ENCODE measurements around the gene MMRN2. TPM values are rescaled to one million over a fixed set of nuclear protein-coding genes. Genes with fewer than 3 reads are reported as not detected.

MMRN2 gene
- total and polyA plus RNA-seq, 2 of the 8 experiments (the other 6 are each of a cell fraction or from before 2014, with no cell fraction given), result 1.2 TPM

GRCh38 chr10:86943316-86944030 lies 13.9 kb downstream of the MMRN2 start:
- peak overlapping the region; percentile 47 for H4K91ac ChIP-seq (replicated peaks; ENCODE audit: insufficient read length, low read length)
- DNase-seq (ENCODE audit: low read depth in 1 of 2, low spot score in 2 of 2), result no peak
- TF ChIP-seq E2F6 (IDR thresholded peaks at IDR 0.05), result no peak
- no peak for TF ChIP-seq ATF2 (IDR thresholded peaks at IDR 0.05; ENCODE audit: low read length)
- TF ChIP-seq SP2 (IDR thresholded peaks at IDR 0.05; ENCODE audit: low read length), result no peak
- TF ChIP-seq RNF2 (IDR thresholded peaks at IDR 0.05; ENCODE audit: borderline replicate concordance, low read depth, low read length, missing control alignments, poor library complexity, severe bottlenecking), result no peak
- no peak for TF ChIP-seq SIN3A (conservative IDR thresholded peaks at IDR 0.05 in 1 of 2, IDR thresholded peaks at IDR 0.05 in 1 of 2; ENCODE audit: low read depth in 1 of 2, low read length in 2 of 2)
- no peak for TF ChIP-seq MAX (IDR thresholded peaks at IDR 0.05)
- no peak for TF ChIP-seq CREB1 (IDR thresholded peaks at IDR 0.05)
- no peak for TF ChIP-seq SP1 (IDR thresholded peaks at IDR 0.05; ENCODE audit: low read depth, low read length)
- no peak for TF ChIP-seq POU5F1 (IDR thresholded peaks at IDR 0.05; ENCODE audit: low read depth, low read length)

More at GRCh38 chr10:86943316-86944030, 13.9 kb downstream of the MMRN2 start:
- Histone ChIP-seq H2AK5ac (ENCODE audit: low read depth, low read length) (no peak overlapping the region), H4K5ac (ENCODE audit: insufficient read length, low read depth, low read length) (no peak overlapping the region), H4K20me1 (replicated peaks in 1 of 2; ENCODE audit: control insufficient read depth in 1 of 2, insufficient read depth in 2 of 2, low read length in 2 of 2) (no peaks in the 10 kb centered on the region), H3K14ac (ENCODE audit: insufficient read length) (no peak overlapping the region), H2BK12ac (ENCODE audit: low read depth, low read length) (no peak overlapping the region), H2AFZ (ENCODE audit: low read length) (no peak overlapping the region), H3K56ac (replicated peaks; ENCODE audit: insufficient read length, low read depth, low read length) (no peak overlapping the region), H2BK20ac (ENCODE audit: low read length) (no peak overlapping the region), H3K23ac (ENCODE audit: insufficient read length) (no peak overlapping the region), H3K36me3 (ENCODE audit: control insufficient read depth in 2 of 4, insufficient read depth in 4 of 4, low read length in 3 of 4) (no peaks in the 10 kb centered on the region), H3K4me3 (ENCODE audit: extremely low read depth in 1 of 4, insufficient read depth in 2 of 4, low read depth in 3 of 4, low read length in 4 of 4) (no peak overlapping the region), H3K27ac (ENCODE audit: low read depth, low read length) (no peak overlapping the region), H3K23me2 (ENCODE audit: low read depth, low read length) (no peaks in the 10 kb centered on the region), H3K4ac (replicated peaks; ENCODE audit: insufficient read length, low read depth, low read length) (no peak overlapping the region), H3K4me2 (ENCODE audit: insufficient read depth in 1 of 2, low read depth in 2 of 2, low read length in 2 of 2) (no peak overlapping the region), H3K79me1 (ENCODE audit: low read depth, low read length) (no peaks in the 10 kb centered on the region), H4K8ac (ENCODE audit: extremely low read depth, insufficient read depth, low read length) (no peak overlapping the region), H3K18ac (ENCODE audit: extremely low read depth, low read length) (no peak overlapping the region), H2BK15ac (ENCODE audit: low read length) (peak overlapping the region; percentile 1), H3K4me1 (replicated peaks in 1 of 4; ENCODE audit: control insufficient read depth in 3 of 4, insufficient read depth in 4 of 4, low read length in 3 of 4) (peaks cover 2 to 5% (median 3%) of the 10 kb centered on the region in 4 experiments; a peak in 6 of 7 replicates), H3K79me2 (ENCODE audit: control insufficient read depth in 1 of 2, insufficient read depth in 2 of 2, low read length in 2 of 2) (no peaks in the 10 kb centered on the region), H3K27me3 (replicated peaks in 1 of 4; ENCODE audit: control insufficient read depth in 3 of 4, extremely low read depth in 1 of 4, insufficient read depth in 3 of 4, low read length in 3 of 4) (peaks cover 0 to 1% (median 0%) of the 10 kb centered on the region in 4 experiments; a peak in 2 of 7 replicates), H3K9me3 (ENCODE audit: insufficient read depth in 2 of 2, low read depth in 1 of 2, low read length in 1 of 2) (no peaks in the 10 kb centered on the region), H2BK120ac (replicated peaks; ENCODE audit: low read depth, low read length) (no peak overlapping the region), H2BK5ac (ENCODE audit: low read depth, low read length) (peak overlapping the region; percentile 44; the same call in 1 of the 2 replicates), H3K9ac (replicated peaks in 1 of 4; ENCODE audit: extremely low read depth in 1 of 4, low read depth in 3 of 4, low read length in 3 of 4) (no peak overlapping the region)
- 96% methylated on average over 30 of the region's 30 CpGs; no CpG with 5 or more reads in 1 of the 2 experiments for WGBS, 2 experiments (ENCODE audit: extremely low coverage in 1 of 2, insufficient coverage in 1 of 2, insufficient read length in 1 of 2, insufficient replicate concordance in 2 of 2, low coverage in 1 of 2, low lambda C conversion rate in 2 of 2, missing lambda C conversion rate in 1 of 2)
- ChIA-PET CTCF (ENCODE audit: partially characterized antibody) (interaction anchor here (0.9 to 26.4 kb wide), 16 partner anchors 9 to 258 kb away, joined by 3 to 975 read pairs (median 4); partner anchors contain the start of genes ADIRF, MMRN2 and SNCG), POLR2A (ENCODE audit: partially characterized antibody) (interaction anchor here (1.2 to 2.9 kb wide), 5 partner anchors 12 to 27 kb away, joined by 3 to 20 read pairs (median 5); partner anchors contain the start of genes ADIRF and SNCG)
- no peak for FAIRE-seq
